ENCODE measurements around the gene CPA2. TPM values are rescaled to one million over a fixed set of nuclear protein-coding genes. Genes with fewer than 3 reads are reported as not detected.

The CPA2 gene
- total RNA-seq, 3 donors from 2014 or later: 0.22 to 2.6 (median 2.1) TPM

- Histone ChIP-seq H3K9me3 (no peaks in the 10 kb centered on the region), H3K4me3 (no peak within 1 kb of the TSS), H3K36me3 (ENCODE audit: low read depth) (no peaks in the 10 kb centered on the region), H3K4me1 (ENCODE audit: low read depth) (no peaks in the 10 kb centered on the region)
- DNase-seq (no peak), ATAC-seq (no peak)
- TF ChIP-seq CTCF (IDR thresholded peaks at IDR 0.05): no peak
- intact Hi-C loops (cut with DNase I, micrococcal nuclease): no loop called here
These were observed 26.1 kb downstream of the CPA2 start, which contains the start of gene CPA4 for GRCh38 chr7:130292682-130293257. Gene CPA4, plus strand, starts transcription at chr7:130293161. Its CDS starts 20 bp downstream, at chr7:130293181.

GRCh38 chr7:130293521-130293920, 26.9 kb downstream of the CPA2 start:
- Histone ChIP-seq H3K36me3 (ENCODE audit: low read depth) (no peaks in the 10 kb centered on the region), H3K4me3 (no peak overlapping the region), H3K9me3 (no peaks in the 10 kb centered on the region), H3K4me1 (ENCODE audit: low read depth) (no peaks in the 10 kb centered on the region)
- DNase-seq (no peak), ATAC-seq (no peak)
- intact Hi-C loops (cut with DNase I, micrococcal nuclease): no loop called here
- TF ChIP-seq CTCF (IDR thresholded peaks at IDR 0.05): no peak

- no peak for TF ChIP-seq CTCF (IDR thresholded peaks at IDR 0.05)
- Histone ChIP-seq H3K4me1 (ENCODE audit: low read depth) (no peaks in the 10 kb centered on the region), H3K9me3 (no peaks in the 10 kb centered on the region), H3K36me3 (ENCODE audit: low read depth) (no peaks in the 10 kb centered on the region), H3K4me3 (no peak overlapping the region)
- no peak for ATAC-seq
- intact Hi-C loops (cut with DNase I, micrococcal nuclease): no loop called here
- DNase-seq: no peak
These were observed 27.7 kb downstream of the CPA2 start for GRCh38 chr7:130294314-130294713.

- intact Hi-C loops (cut with DNase I, micrococcal nuclease): no loop called here
- no peak for ATAC-seq
- no peak for TF ChIP-seq CTCF (IDR thresholded peaks at IDR 0.05)
- H3K9me3 ChIP-seq: no peaks in the 10 kb centered on the region
- no peak overlapping the region for H3K4me3 ChIP-seq
- DNase-seq: no peak
- H3K36me3 ChIP-seq (ENCODE audit: low read depth): no peaks in the 10 kb centered on the region
- no peaks in the 10 kb centered on the region for H3K4me1 ChIP-seq (ENCODE audit: low read depth)
These were observed 29.7 kb downstream of the CPA2 start for GRCh38 chr7:130296221-130296951.

- DNase-seq: no peak
- no peak for TF ChIP-seq CTCF (IDR thresholded peaks at IDR 0.05)
- Histone ChIP-seq H3K4me1 (ENCODE audit: low read depth) (no peaks in the 10 kb centered on the region), H3K9me3 (no peaks in the 10 kb centered on the region), H3K36me3 (ENCODE audit: low read depth) (no peaks in the 10 kb centered on the region), H3K4me3 (no peak overlapping the region)
- ATAC-seq: no peak
- intact Hi-C loops (cut with DNase I, micrococcal nuclease): no loop called here
These were observed 31.2 kb downstream of the CPA2 start for GRCh38 chr7:130297628-130298543.
